AG09309 (cell line): ENCODE results near the gene PPP2R5C.

Experiments
- DNase-seq: peaks from one replicate; pipeline ENCODE4 v3.0.0-alpha.2; 2010; ENCODE audit warnings: low read depth
- H3K4me3 ChIP-seq: 2 replicates; pipeline ENCODE4 v1.5.1; 2011; ENCODE audit warnings: mild to moderate bottlenecking, low read depth, low read length, moderate library complexity; ENCODE audit not compliant: control insufficient read depth
- CTCF ChIP-seq: IDR thresholded peaks from 2 replicates; pipeline ENCODE4 v1.5.1; 2011; ENCODE audit warnings: mild to moderate bottlenecking, low read depth, low read length, inconsistent platforms; ENCODE audit not compliant: insufficient read depth, control insufficient read depth; ENCODE audit errors: missing control alignments

Gene PPP2R5C

GRCh38 chr14:101784631-101785030 is 23.1 kb downstream of the PPP2R5C start:
- no peak for DNase-seq
- no peak for TF ChIP-seq CTCF
- H3K4me3 ChIP-seq: no peak overlapping the region

- no peak for TF ChIP-seq CTCF
These were observed 26.6 kb downstream of the PPP2R5C start for GRCh38 chr14:101788016-101788635.

GRCh38 chr14:101789222-101789621 is 27.7 kb downstream of the PPP2R5C start:
- no peak overlapping the region for H3K4me3 ChIP-seq
- no peak for TF ChIP-seq CTCF
- no peak for DNase-seq

More at GRCh38 chr14:101788016-101788635, 26.6 kb downstream of the PPP2R5C start:
- DNase-seq: no peak
- no peak overlapping the region for H3K4me3 ChIP-seq

DNA sequence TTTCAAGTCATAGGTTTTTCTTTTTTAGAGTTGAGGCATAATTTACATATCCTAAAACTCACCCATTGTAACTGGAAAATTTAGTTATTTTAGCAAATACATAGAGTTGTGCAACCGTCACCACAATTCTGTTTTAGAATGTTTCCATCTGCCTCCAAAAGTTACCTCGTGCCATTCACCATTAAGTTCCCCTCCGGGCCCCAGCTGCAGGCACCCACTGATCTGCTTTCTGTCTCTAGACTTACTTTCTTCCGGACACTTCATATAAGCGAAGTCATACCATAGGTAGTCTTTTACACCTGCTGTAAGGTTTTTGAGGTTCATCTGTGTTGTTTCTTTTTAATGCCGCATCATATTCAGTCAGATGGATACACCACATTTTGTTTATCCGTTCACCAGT is 28.7 kb downstream of the PPP2R5C start:
- no peak for TF ChIP-seq CTCF
- H3K4me3 ChIP-seq: no peak overlapping the region
- DNase-seq: no peak

DNA sequence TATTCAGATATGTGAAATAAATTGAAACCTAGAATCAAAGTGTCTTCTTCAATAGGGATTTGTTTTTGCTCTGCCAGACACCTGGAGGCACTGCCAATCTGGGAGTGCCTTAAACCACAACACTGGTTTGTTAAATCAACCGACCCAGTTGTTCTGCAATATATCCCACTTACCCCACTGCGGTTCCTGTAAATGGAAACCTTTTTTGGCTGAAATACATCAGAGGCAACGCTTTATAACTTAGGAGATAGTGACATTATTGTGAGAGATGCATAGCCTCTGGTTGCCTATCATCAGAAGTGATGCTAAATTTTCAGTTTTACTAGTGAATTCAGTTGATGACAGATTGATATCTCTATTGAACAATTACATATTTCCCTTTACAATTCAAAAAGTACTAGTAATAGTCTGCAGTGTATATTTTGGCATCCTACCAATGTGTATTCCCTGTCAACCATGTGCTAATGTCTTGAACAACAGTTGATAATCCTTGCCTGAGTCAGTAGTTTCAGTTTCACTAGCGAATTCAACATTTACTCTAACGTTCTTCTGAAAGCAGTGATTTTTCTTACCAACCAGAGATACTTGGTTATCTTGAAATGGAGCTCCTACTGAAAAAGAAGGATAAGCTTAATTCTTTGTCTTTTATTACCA is 30.5 kb downstream of the PPP2R5C start:
- no peak for TF ChIP-seq CTCF
- DNase-seq: peak; percentile 32
- no peak overlapping the region for H3K4me3 ChIP-seq

- no peak for TF ChIP-seq CTCF
- no peak overlapping the region for H3K4me3 ChIP-seq
- DNase-seq: no peak
These were observed 34.5 kb downstream of the PPP2R5C start for GRCh38 chr14:101796016-101796415.

DNA sequence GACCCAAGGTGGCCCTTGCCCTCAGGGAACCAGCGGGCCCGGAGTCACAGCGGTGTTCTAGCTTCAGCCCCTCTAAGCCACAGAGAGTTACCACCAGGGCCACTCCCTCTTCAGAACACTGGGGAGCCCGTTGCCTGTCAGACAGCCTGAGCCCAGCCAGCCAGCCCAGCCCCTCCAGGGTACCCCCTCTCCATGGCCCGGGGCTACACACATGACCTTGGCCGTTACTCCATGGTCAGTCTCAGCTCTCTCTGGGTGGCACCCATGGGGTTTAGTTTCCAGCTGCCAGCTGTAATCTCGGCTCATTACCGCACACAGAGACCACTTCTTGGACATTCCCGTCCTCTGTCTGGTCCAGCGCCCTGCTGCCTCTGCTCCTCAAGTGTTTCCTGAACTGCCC is 35.0 kb downstream of the PPP2R5C start:
- DNase-seq: no peak
- no peak overlapping the region for H3K4me3 ChIP-seq
- no peak for TF ChIP-seq CTCF
